K562 (cell line): ENCODE results near the gene DHX35. TPM values are rescaled to one million over a fixed set of nuclear protein-coding genes. Genes with fewer than 3 reads are reported as not detected.

Source experiments
- ATAC-seq: fragments of 200-7000 bp; cut with Tn5 transposase; 3 replicates; pipeline ENCODE4 v1.9.1; 2020; ENCODE audit warnings: moderate library complexity
- BruUV-seq: library from RNA; stranded (reverse); fragments of 400-500 nt; replicated peaks from 2 replicates; lab custom pipeline; 2021; lab: Mats Ljungman, UMichigan
- CTCF ChIA-PET: fragments of 300-600 bp; formaldehyde crosslinking; extraction: SDS; loops from one replicate; lab custom pipeline; 2021; ENCODE audit warnings: low intra/inter-chr PET ratio; lab: Yijun Ruan, JAX
- POLR2A ChIA-PET: fragments of 300-600, 350-650 bp; sonication (Branson Sonifier 250); formaldehyde crosslinking; extraction: SDS; loops from one replicate; lab custom pipeline; 2021; ENCODE audit warnings: antibody characterized with exemption, inconsistent platforms; lab: Yijun Ruan, JAX
- DNase-seq, 4 experiments: peaks; one replicate each; pipeline versions ENCODE4 v3.0.0 to v3.0.0-alpha.2; 2011 to 2018; ENCODE audit warnings: low spot score in 3 of 4, mixed read lengths in 3 of 4; ENCODE audit errors: extremely low read depth in 1 of 4
- FAIRE-seq: peaks from 2 replicates; lab custom pipeline; 2011; peaks lifted over from hg19 to GRCh38; lab: Jason Lieb, UNC
- H2AFZ ChIP-seq: 2 replicates; pipeline ENCODE4 v1.6.0; 2011; ENCODE audit warnings: low read depth, low read length, control low read depth, inconsistent platforms
- H3K27ac ChIP-seq: fragments of 200-600 bp; 3 replicates; pipeline ENCODE4 v1.8.0; 2011; ENCODE audit warnings: low read depth, mild to moderate bottlenecking, control low read depth, inconsistent platforms, low read length, moderate library complexity, mixed read lengths; ENCODE audit errors: extremely low read depth
- H3K27me3 ChIP-seq, 2 experiments: fragments of 300-600 bp in 1 of 2; 2 replicates in 1 of 2; 3 replicates in 1 of 2; pipeline versions ENCODE4 v1.6.0 to v1.8.0; 2011; ENCODE audit warnings: inconsistent platforms in 2 of 2, low read length in 2 of 2, mild to moderate bottlenecking in 1 of 2, mixed read lengths in 1 of 2, moderate library complexity in 1 of 2; ENCODE audit not compliant: control insufficient read depth in 2 of 2, insufficient read depth in 2 of 2
- H3K36me3 ChIP-seq: fragments of 300-600 bp; 3 replicates; pipeline ENCODE4 v1.8.0; 2011; ENCODE audit warnings: mild to moderate bottlenecking, low read length, inconsistent platforms; ENCODE audit not compliant: control insufficient read depth, insufficient read depth
- H3K4me1 ChIP-seq, 2 experiments: fragments of 200-600 bp in 1 of 2; replicated peaks in 1 of 2; 2 replicates in 1 of 2; 3 replicates in 1 of 2; pipeline versions ENCODE4 v1.5.1 to v1.8.0; 2011; ENCODE audit warnings: inconsistent platforms in 2 of 2, low read length in 2 of 2, mild to moderate bottlenecking in 1 of 2, mixed read lengths in 1 of 2, moderate library complexity in 1 of 2; ENCODE audit not compliant: control insufficient read depth in 2 of 2, insufficient read depth in 2 of 2
- H3K4me2 ChIP-seq: 2 replicates; pipeline ENCODE4 v1.6.1; 2011; ENCODE audit warnings: low read length, control low read depth, inconsistent platforms, mixed read lengths; ENCODE audit not compliant: insufficient read depth
- H3K4me3 ChIP-seq: fragments of 200-600 bp; sonication (generic), shearing (Covaris generic); 2 replicates; pipeline ENCODE4 v1.5.1; 2016; ENCODE audit warnings: control low read depth, inconsistent platforms
- H3K79me2 ChIP-seq: fragments of 200-600 bp; 3 replicates; pipeline ENCODE4 v1.8.0; 2011; ENCODE audit warnings: low read length, inconsistent platforms; ENCODE audit not compliant: control insufficient read depth, insufficient read depth
- H3K9ac ChIP-seq, 2 experiments: 2 replicates each; pipeline versions ENCODE4 v1.6.0 to v1.6.1; 2011; ENCODE audit warnings: low read depth in 2 of 2, low read length in 2 of 2, control low read depth in 1 of 2, inconsistent platforms in 1 of 2, mild to moderate bottlenecking in 1 of 2, mixed read lengths in 1 of 2; ENCODE audit not compliant: insufficient read depth in 1 of 2
- H3K9me1 ChIP-seq: one replicate; pipeline ENCODE4 v1.6.0; 2011; ENCODE audit warnings: inconsistent platforms, mild to moderate bottlenecking, low read length, moderate library complexity; ENCODE audit not compliant: control insufficient read depth, insufficient read depth
- H3K9me3 ChIP-seq: replicated peaks from 2 replicates; pipeline ENCODE4 v1.5.1; 2011; ENCODE audit warnings: low read depth, low read length, inconsistent platforms; ENCODE audit not compliant: control insufficient read depth, insufficient read depth
- H4K20me1 ChIP-seq: replicated peaks from 2 replicates; pipeline ENCODE4 v1.6.1; 2011; ENCODE audit warnings: low read length, inconsistent platforms, mixed read lengths; ENCODE audit not compliant: control insufficient read depth, insufficient read depth
- MIER1 ChIP-seq: fragments of 450-650 bp; IDR thresholded peaks from 2 replicates; pipeline ENCODE4 v1.6.1; 2016; ENCODE audit warnings: antibody characterized with exemption, mild to moderate bottlenecking, low read depth
- MTF1 ChIP-seq: fragments of 250-450 bp; sonication (Bioruptor Pico); IDR thresholded peaks from 2 replicates; pipeline ENCODE4 v1.9.0; 2021; ENCODE audit warnings: moderate library complexity, mild to moderate bottlenecking, inconsistent platforms, borderline replicate concordance
- ZBTB2 ChIP-seq: fragments of 450-650 bp; IDR thresholded peaks from 2 replicates; pipeline ENCODE4 v1.6.1; 2016; ENCODE audit warnings: antibody characterized with exemption
- ZNF449 ChIP-seq: fragments of 250-450 bp; sonication (Bioruptor Pico); IDR thresholded peaks from 2 replicates; pipeline ENCODE4 v1.8.0; 2022; ENCODE audit warnings: moderate library complexity, mild to moderate bottlenecking, inconsistent platforms
- WGBS: fragments of 100-300 bp; shearing (Covaris generic); methylation state at CpG from one replicate; pipeline ENCODE4 v1.1.6; 2016; ENCODE audit warnings: low coverage, mixed read lengths; ENCODE audit not compliant: insufficient coverage; ENCODE audit errors: missing lambda C conversion rate; 5-methylcytosine and 5-hydroxymethylcytosine counted together
- in situ Hi-C: fragments of 300-500 bp; cut with MboI; formaldehyde crosslinking; loops from 4 replicates; pipeline ENCODE4 v1.15.0; 2018; ENCODE audit warnings: inconsistent platforms, mixed read lengths
- intact Hi-C: fragments of 100-400 bp; cut with micrococcal nuclease; formaldehyde crosslinking; loops from 2 replicates; pipeline ENCODE4 v1.14.2; 2022
- polyA plus RNA-seq, 8 experiments: library from polyadenylated mRNA; depleted of rRNA in 4 of 8; stranded (reverse) in 5 of 8; unstranded in 3 of 8; fragments of >200 nt; fragmentation: Nextera tagmentation in 2 of 8; fragmentation: Illumina TruSeq in 1 of 8; extraction: Ambion mirVana in 2 of 8; extraction: Trizol in 1 of 8; gene quantifications; 2 replicates each; pipeline versions ENCODE4 v1.2.1 to v1.2.3, GENCODE V29; 2011 to 2014; ENCODE audit warnings: inconsistent platforms in 1 of 8, missing spikeins in 1 of 8
- total RNA-seq, 7 experiments: library from RNA; depleted of rRNA in 6 of 7; stranded (reverse); fragments of >200 nt in 6 of 7; fragmentation: Illumina TruSeq in 2 of 7; extraction: Trizol in 2 of 7; gene quantifications; 2 replicates each; pipeline versions ENCODE4 v1.2.1 to v1.2.3, GENCODE V29; 2011 to 2021; ENCODE audit warnings: low replicate concordance in 1 of 7

Gene DHX35
- total and polyA plus RNA-seq, 9 of the 15 experiments (the other 6 are each of a cell fraction or from before 2014, with no cell fraction given): 6.5 to 25.6 (median 16.9) TPM

- ATAC-seq: no peak
- BruUV-seq: no TSS peak
- Histone ChIP-seq H3K9ac (no peak overlapping the region), H3K9me3 (no peaks in the 10 kb centered on the region), H3K4me3 (no peak overlapping the region), H3K27ac (no peak overlapping the region), H3K4me1 (no peaks in the 10 kb centered on the region), H3K27me3 (no peaks in the 10 kb centered on the region), H3K36me3 (peaks cover 78% of the 10 kb centered on the region), H2AFZ (no peak overlapping the region), H3K4me2 (no peak overlapping the region), H4K20me1 (no peaks in the 10 kb centered on the region), H3K79me2 (no peaks in the 10 kb centered on the region), H3K9me1 (no peaks in the 10 kb centered on the region)
- ChIA-PET CTCF (no interaction called here), POLR2A (no interaction called here)
- intact Hi-C loops: no loop called here
- DNase-seq: no peak
- TF ChIP-seq MTF1: no peak
- no peak for TF ChIP-seq MIER1
- TF ChIP-seq ZNF449 (CRISPR knock-in tag): no peak
- TF ChIP-seq ZBTB2: no peak
- in situ Hi-C loops: no loop called here
- FAIRE-seq: no peak
- 90% methylated on average over 5 of the region's 5 CpGs for WGBS
These were observed 67.2 kb downstream of the DHX35 start for GRCh38 chr20:39029364-39029763.
